SK-N-SH treated with all-trans-retinoic acid at 6 μM for 48 hours (cell line): ENCODE results near the gene FAM32A.

Source experiments
- ESRRG ChIP-seq: fragments of 250-450 bp; sonication (Bioruptor Pico); IDR thresholded peaks from 2 replicates; pipeline ENCODE4 v1.6.1; 2021; ENCODE audit warnings: mild to moderate bottlenecking
- GLIS3 ChIP-seq: fragments of 250-450 bp; sonication (Bioruptor Pico); IDR thresholded peaks from 2 replicates; pipeline ENCODE4 v1.5.0; 2020; ENCODE audit warnings: mild to moderate bottlenecking, moderate library complexity
- PPARA ChIP-seq: fragments of 250-450 bp; sonication (Bioruptor Pico); IDR thresholded peaks from 2 replicates; pipeline ENCODE4 v1.5.0; 2020; ENCODE audit warnings: mild to moderate bottlenecking, borderline replicate concordance
- RARB ChIP-seq: fragments of 250-450 bp; sonication (Bioruptor Pico); IDR thresholded peaks from 2 replicates; pipeline ENCODE4 v1.8.0; 2021; ENCODE audit warnings: mild to moderate bottlenecking, moderate library complexity
- ZFP30 ChIP-seq: fragments of 450-650 bp; formaldehyde crosslinking; IDR thresholded peaks from 2 replicates; pipeline ENCODE4 v1.5.0; 2022; ENCODE audit warnings: mild to moderate bottlenecking, moderate library complexity
- TF ChIP-seq, protein P1 (sequence below): fragments of 250-450 bp; sonication (Bioruptor Pico); IDR thresholded peaks from 2 replicates; pipeline ENCODE4 v1.8.0; 2020; ENCODE audit warnings: mild to moderate bottlenecking, moderate library complexity, borderline replicate concordance

DNA sequence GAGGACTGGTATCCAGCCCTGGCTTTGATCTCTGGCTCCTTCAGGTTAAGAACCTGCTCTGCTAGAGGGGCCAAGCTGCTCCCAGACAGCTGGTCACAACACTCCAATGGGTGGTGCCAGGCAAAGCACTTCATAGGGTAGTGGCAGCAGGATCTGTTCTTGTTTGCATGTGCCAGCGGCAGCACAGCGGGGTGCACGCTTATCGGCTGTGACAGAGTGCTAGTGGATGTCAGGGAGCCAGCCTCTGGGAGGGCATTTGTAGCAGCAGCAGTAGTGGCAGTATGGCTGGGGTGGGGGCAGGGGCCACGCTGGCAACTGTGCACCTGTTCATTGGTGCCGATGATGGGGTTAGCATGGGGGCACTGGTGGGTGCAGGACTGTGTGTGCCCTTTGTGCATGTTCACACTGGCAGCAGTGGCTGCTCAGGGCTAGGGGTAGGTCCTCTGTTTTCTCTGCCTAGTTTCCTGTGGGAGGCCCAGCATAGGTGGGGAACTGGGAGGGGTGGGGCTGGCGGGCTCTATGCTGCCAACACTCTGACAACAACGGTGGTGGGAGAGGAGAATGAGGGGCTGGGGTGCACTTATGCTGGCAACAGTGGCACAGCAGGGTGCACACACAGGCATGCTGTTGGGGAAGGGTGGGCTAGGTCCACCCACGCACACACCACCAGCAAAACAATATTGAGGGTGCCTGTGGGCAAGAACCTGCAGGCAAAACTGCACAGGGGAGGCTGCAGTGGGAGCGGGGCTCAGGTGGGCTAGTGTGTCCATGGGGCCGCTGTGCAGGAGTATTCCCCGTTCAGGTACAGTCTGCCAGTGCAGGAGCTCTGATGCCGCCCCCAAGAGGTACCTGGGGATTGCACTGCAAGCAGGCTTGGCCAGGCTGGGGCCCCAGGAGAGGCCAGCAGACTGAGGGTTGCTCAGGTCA lies 31.8 kb downstream of the FAM32A start:
- TF ChIP-seq GLIS3 (CRISPR knock-in tag): no peak
- TF ChIP-seq, protein P1, sequence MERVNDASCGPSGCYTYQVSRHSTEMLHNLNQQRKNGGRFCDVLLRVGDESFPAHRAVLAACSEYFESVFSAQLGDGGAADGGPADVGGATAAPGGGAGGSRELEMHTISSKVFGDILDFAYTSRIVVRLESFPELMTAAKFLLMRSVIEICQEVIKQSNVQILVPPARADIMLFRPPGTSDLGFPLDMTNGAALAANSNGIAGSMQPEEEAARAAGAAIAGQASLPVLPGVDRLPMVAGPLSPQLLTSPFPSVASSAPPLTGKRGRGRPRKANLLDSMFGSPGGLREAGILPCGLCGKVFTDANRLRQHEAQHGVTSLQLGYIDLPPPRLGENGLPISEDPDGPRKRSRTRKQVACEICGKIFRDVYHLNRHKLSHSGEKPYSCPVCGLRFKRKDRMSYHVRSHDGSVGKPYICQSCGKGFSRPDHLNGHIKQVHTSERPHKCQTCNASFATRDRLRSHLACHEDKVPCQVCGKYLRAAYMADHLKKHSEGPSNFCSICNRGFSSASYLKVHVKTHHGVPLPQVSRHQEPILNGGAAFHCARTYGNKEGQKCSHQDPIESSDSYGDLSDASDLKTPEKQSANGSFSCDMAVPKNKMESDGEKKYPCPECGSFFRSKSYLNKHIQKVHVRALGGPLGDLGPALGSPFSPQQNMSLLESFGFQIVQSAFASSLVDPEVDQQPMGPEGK (CRISPR knock-in tag): no peak
- no peak for TF ChIP-seq RARB (CRISPR knock-in tag)
- TF ChIP-seq PPARA (CRISPR knock-in tag): no peak
- TF ChIP-seq ESRRG (CRISPR knock-in tag): no peak
- no peak for TF ChIP-seq ZFP30 (CRISPR knock-in tag)
